ENCODE data around the gene DISP2.

DISP2 gene

DNA sequence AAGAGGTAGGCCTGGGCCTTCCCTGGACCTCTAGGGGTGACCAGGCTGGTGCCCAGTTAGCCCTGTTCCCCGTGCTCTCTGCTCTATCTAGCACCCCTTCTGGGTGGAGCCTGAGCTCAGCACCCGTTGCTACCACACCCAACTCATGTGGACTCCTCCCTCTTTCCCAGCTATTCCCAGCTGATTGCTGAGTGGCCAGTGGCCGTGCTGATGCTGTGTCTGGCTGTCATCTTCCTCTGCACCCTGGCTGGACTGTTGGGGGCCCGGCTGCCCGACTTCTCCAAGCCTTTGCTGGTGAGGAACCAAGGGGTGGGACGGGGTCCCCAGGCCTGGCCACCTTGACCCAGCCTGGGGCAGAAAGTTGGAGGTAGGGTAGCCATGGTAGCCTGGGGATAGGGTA, 6.2 kb downstream of the DISP2 start:
- H3K27ac ChIP-seq (ENCODE audit: insufficient read depth, low read depth, low read length, poor library complexity, severe bottlenecking), result no peak overlapping the region
- peaks cover 56% of the 10 kb centered on the region for H3K27me3 ChIP-seq (ENCODE audit: control insufficient read depth, insufficient read depth, low read length, poor library complexity, severe bottlenecking)
- H3K4me1 ChIP-seq (ENCODE audit: control insufficient read depth, insufficient read depth, low read length), result no peaks in the 10 kb centered on the region
- WGBS, 2 experiments, result 79 to 86% methylated on average over 6 of the region's 6 CpGs
- H3K36me3 ChIP-seq (ENCODE audit: control insufficient read depth, insufficient read depth, low read length), result no peaks in the 10 kb centered on the region
- H3K9me3 ChIP-seq (ENCODE audit: control insufficient read depth, low read length), result no peaks in the 10 kb centered on the region
- H3K4me3 ChIP-seq (ENCODE audit: insufficient read depth, low read depth, low read length), result no peak overlapping the region

DNA sequence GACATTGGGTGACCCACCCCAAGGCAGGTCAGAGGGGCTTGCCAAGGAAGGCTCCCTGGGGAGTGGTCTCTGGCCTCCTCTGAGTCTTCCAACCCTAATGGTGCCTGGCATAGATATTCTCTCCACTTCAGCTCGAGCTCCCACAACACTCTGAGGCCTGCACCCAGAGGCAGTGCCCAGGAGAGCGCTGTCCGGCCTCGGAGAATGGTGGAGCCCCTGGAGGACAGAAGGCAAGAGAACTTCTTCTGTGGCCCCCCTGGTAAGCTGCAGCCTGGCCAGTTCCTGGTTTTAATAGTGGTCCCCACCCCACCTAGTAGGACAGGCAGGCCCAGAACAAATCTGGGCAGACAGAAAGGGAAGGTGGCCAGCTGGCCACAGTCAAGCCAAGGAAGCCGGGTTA, 7.0 kb downstream of the DISP2 start:
- no peak overlapping the region for H3K4me3 ChIP-seq (ENCODE audit: insufficient read depth, low read depth, low read length)
- H3K27ac ChIP-seq (ENCODE audit: insufficient read depth, low read depth, low read length, poor library complexity, severe bottlenecking), result no peak overlapping the region
- H3K36me3 ChIP-seq (ENCODE audit: control insufficient read depth, insufficient read depth, low read length), result no peaks in the 10 kb centered on the region
- H3K27me3 ChIP-seq (ENCODE audit: control insufficient read depth, insufficient read depth, low read length, poor library complexity, severe bottlenecking), result peaks cover 56% of the 10 kb centered on the region
- 94% methylated on average over 5 of the region's 5 CpGs for WGBS, 2 experiments
- H3K9me3 ChIP-seq (ENCODE audit: control insufficient read depth, low read length), result no peaks in the 10 kb centered on the region
- no peaks in the 10 kb centered on the region for H3K4me1 ChIP-seq (ENCODE audit: control insufficient read depth, insufficient read depth, low read length)

DNA sequence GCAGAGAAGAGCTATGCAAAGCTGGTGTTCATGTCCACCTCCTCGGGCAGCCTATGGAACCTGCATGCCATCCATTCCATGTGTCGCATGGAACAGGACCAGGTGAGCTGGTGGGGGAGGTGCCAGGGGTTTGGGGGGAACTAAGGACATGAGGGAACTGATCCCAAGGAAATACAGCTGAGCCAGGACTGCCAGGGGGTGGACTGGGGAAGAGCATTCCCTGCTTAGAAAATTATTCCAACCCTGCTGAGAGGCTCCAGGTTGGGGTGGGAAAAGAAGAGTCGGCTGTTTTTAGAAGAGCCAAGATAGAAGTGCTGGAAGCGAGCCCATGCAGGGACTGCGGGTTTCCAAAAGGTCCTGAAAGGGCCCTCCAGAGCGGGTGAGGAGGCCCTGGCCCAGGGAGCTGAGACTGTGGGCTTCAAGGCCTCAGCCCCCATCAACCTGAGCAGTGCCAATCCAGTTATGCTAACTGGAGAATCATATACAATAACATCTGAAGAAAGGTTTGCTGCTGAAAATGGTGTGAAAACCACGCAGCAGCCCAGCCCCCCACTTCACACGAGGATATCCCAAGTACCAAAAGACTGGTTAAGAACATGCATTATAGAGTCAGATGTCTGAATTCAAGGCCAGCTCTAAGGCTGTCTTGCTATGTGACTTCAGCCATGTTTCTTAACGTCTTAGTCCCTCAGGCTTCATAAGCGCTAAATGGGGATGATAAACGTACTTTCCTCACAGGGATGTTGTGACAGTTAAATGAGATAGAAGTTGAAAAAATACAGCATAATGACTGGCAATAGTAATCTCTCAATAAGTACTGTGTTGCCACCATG, 7.8 kb downstream of the DISP2 start:
- Histone ChIP-seq H3K27ac (ENCODE audit: insufficient read depth, low read depth, low read length, poor library complexity, severe bottlenecking) (no peak overlapping the region), H3K4me3 (ENCODE audit: insufficient read depth, low read depth, low read length) (no peak overlapping the region), H3K36me3 (ENCODE audit: control insufficient read depth, insufficient read depth, low read length) (no peaks in the 10 kb centered on the region), H3K4me1 (ENCODE audit: control insufficient read depth, insufficient read depth, low read length) (no peaks in the 10 kb centered on the region), H3K9me3 (ENCODE audit: control insufficient read depth, low read length) (no peaks in the 10 kb centered on the region), H3K27me3 (ENCODE audit: control insufficient read depth, insufficient read depth, low read length, poor library complexity, severe bottlenecking) (peaks cover 50% of the 10 kb centered on the region)
- WGBS, 2 experiments, result 88 to 91% methylated on average over 11 of the region's 11 CpGs

DNA sequence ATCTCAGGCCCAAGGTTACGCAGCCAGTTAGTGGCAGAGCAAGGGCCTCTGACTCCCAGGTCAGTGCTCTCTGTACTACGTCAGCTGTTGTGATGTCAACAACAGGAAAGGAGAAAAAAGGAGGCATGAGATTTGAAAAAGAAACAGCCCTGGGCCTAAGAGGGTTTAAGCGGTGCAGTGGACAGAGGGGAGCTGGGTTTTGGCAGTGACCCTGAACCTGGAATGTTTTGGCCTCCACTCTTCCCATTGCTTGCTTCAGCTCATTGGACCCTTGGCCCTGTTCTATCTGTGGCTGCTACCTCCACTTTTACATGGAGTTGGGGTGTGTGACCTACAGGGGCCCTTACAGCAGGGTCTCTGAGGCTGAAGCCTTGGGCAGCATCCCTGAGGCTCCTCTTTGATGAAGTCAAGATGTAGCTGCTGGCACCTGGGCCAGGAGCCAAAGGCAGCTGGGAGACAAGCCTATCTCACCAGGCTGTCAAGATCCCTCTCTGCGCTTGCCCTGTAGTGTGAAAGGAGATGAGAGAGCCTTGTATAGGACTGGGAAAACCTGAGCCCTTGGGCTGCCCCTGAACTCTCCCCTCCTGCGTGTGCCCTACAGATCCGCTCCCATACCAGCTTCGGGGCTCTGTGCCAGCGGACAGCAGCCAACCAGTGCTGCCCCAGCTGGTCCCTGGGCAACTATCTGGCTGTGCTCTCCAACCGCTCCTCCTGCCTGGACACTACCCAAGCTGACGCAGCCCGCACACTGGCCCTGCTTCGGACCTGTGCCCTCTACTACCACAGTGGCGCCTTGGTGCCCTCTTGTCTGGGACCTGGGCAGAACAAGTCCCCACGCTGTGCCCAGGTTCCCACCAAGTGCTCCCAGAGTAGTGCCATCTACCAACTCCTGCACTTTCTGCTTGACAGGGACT, 8.7 kb downstream of the DISP2 start:
- Histone ChIP-seq H3K4me1 (ENCODE audit: control insufficient read depth, insufficient read depth, low read length) (no peaks in the 10 kb centered on the region), H3K4me3 (ENCODE audit: insufficient read depth, low read depth, low read length) (no peak overlapping the region), H3K27ac (ENCODE audit: insufficient read depth, low read depth, low read length, poor library complexity, severe bottlenecking) (no peak overlapping the region), H3K27me3 (ENCODE audit: control insufficient read depth, insufficient read depth, low read length, poor library complexity, severe bottlenecking) (peaks cover 46% of the 10 kb centered on the region), H3K9me3 (ENCODE audit: control insufficient read depth, low read length) (no peaks in the 10 kb centered on the region), H3K36me3 (ENCODE audit: control insufficient read depth, insufficient read depth, low read length) (no peaks in the 10 kb centered on the region)
- WGBS, 2 experiments, result 95% methylated on average over 14 of the region's 14 CpGs

- Histone ChIP-seq H3K36me3 (ENCODE audit: control insufficient read depth, insufficient read depth, low read length) (no peaks in the 10 kb centered on the region), H3K9me3 (ENCODE audit: control insufficient read depth, low read length) (no peaks in the 10 kb centered on the region), H3K27me3 (ENCODE audit: control insufficient read depth, insufficient read depth, low read length, poor library complexity, severe bottlenecking) (peaks cover 46% of the 10 kb centered on the region), H3K27ac (ENCODE audit: insufficient read depth, low read depth, low read length, poor library complexity, severe bottlenecking) (no peak overlapping the region), H3K4me3 (ENCODE audit: insufficient read depth, low read depth, low read length) (no peak overlapping the region), H3K4me1 (ENCODE audit: control insufficient read depth, insufficient read depth, low read length) (no peaks in the 10 kb centered on the region)
- WGBS, 2 experiments, result 88 to 91% methylated on average over 5 of the region's 5 CpGs
These were observed 9.3 kb downstream of the DISP2 start for GRCh38 chr15:40367371-40367685.

DNA sequence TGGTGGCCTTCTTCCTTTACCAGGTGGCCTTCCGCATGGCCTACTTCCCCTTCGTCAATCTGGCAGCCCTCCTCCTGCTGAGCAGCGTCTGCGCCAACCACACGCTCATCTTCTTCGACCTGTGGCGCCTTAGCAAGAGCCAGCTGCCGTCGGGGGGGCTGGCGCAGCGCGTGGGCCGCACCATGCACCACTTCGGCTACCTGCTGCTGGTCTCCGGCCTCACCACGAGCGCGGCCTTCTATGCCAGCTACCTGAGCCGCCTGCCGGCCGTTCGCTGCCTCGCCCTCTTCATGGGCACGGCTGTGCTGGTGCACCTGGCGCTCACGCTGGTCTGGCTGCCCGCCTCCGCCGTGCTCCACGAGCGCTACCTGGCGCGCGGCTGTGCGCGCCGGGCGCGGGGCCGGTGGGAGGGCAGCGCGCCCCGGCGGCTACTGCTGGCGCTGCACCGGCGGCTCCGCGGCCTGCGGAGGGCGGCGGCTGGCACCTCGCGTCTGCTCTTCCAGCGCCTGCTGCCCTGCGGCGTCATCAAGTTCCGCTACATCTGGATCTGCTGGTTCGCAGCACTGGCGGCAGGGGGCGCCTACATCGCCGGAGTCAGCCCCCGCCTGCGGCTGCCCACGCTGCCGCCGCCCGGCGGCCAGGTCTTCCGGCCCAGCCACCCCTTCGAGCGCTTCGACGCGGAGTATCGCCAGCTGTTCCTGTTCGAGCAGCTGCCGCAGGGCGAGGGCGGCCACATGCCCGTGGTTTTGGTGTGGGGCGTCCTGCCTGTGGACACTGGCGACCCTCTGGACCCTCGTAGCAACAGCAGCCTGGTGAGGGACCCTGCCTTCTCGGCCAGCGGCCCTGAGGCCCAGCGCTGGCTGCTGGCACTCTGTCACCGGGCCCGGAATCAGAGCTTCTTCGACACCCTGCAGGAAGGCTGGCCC, 9.9 kb downstream of the DISP2 start:
- WGBS, 2 experiments, result 26 to 27% methylated on average over 91 of the region's 91 CpGs
- no peak overlapping the region for H3K27ac ChIP-seq (ENCODE audit: insufficient read depth, low read depth, low read length, poor library complexity, severe bottlenecking)
- no peaks in the 10 kb centered on the region for H3K9me3 ChIP-seq (ENCODE audit: control insufficient read depth, low read length)
- no peaks in the 10 kb centered on the region for H3K36me3 ChIP-seq (ENCODE audit: control insufficient read depth, insufficient read depth, low read length)
- H3K27me3 ChIP-seq (ENCODE audit: control insufficient read depth, insufficient read depth, low read length, poor library complexity, severe bottlenecking), result peaks cover 46% of the 10 kb centered on the region
- no peaks in the 10 kb centered on the region for H3K4me1 ChIP-seq (ENCODE audit: control insufficient read depth, insufficient read depth, low read length)
- peak overlapping the region; percentile 17 for H3K4me3 ChIP-seq (ENCODE audit: insufficient read depth, low read depth, low read length)

DNA sequence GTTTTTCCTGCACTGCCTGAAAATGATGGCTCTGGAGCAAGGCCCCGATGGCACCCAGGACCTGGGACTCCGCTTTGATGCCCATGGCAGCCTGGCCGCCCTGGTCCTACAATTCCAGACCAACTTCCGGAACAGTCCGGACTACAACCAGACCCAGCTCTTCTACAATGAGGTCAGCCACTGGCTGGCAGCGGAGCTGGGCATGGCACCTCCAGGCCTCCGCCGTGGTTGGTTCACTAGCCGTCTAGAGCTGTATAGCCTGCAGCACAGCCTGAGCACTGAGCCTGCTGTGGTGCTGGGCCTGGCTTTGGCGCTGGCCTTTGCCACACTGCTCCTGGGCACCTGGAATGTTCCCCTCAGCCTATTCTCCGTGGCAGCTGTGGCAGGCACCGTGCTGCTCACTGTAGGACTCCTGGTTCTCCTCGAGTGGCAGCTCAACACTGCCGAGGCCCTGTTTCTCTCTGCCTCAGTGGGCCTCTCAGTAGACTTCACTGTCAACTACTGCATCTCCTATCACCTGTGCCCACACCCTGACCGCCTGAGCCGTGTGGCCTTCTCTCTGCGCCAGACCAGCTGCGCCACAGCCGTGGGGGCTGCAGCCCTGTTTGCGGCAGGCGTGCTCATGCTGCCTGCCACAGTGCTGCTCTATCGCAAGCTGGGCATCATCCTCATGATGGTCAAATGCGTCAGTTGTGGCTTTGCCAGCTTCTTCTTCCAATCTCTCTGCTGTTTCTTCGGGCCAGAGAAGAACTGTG, 10.9 kb downstream of the DISP2 start:
- no peak overlapping the region for H3K27ac ChIP-seq (ENCODE audit: insufficient read depth, low read depth, low read length, poor library complexity, severe bottlenecking)
- WGBS, 2 experiments, result 95% methylated on average over 24 of the region's 24 CpGs
- H3K4me3 ChIP-seq (ENCODE audit: insufficient read depth, low read depth, low read length), result no peak overlapping the region
- H3K36me3 ChIP-seq (ENCODE audit: control insufficient read depth, insufficient read depth, low read length), result no peaks in the 10 kb centered on the region
- H3K4me1 ChIP-seq (ENCODE audit: control insufficient read depth, insufficient read depth, low read length), result no peaks in the 10 kb centered on the region
- peaks cover 46% of the 10 kb centered on the region for H3K27me3 ChIP-seq (ENCODE audit: control insufficient read depth, insufficient read depth, low read length, poor library complexity, severe bottlenecking)
- H3K9me3 ChIP-seq (ENCODE audit: control insufficient read depth, low read length), result no peaks in the 10 kb centered on the region

GRCh38 chr15:40369474-40369869, 11.5 kb downstream of the DISP2 start:
- no peak overlapping the region for H3K27ac ChIP-seq (ENCODE audit: insufficient read depth, low read depth, low read length, poor library complexity, severe bottlenecking)
- no peaks in the 10 kb centered on the region for H3K9me3 ChIP-seq (ENCODE audit: control insufficient read depth, low read length)
- H3K36me3 ChIP-seq (ENCODE audit: control insufficient read depth, insufficient read depth, low read length), result no peaks in the 10 kb centered on the region
- no peaks in the 10 kb centered on the region for H3K4me1 ChIP-seq (ENCODE audit: control insufficient read depth, insufficient read depth, low read length)
- WGBS, 2 experiments, result 92 to 95% methylated on average over 10 of the region's 10 CpGs
- H3K27me3 ChIP-seq (ENCODE audit: control insufficient read depth, insufficient read depth, low read length, poor library complexity, severe bottlenecking), result peaks cover 46% of the 10 kb centered on the region
- no peak overlapping the region for H3K4me3 ChIP-seq (ENCODE audit: insufficient read depth, low read depth, low read length)

GRCh38 chr15:40369971-40370370, 12.0 kb downstream of the DISP2 start:
- Histone ChIP-seq H3K27ac (ENCODE audit: insufficient read depth, low read depth, low read length, poor library complexity, severe bottlenecking) (no peak overlapping the region), H3K4me3 (ENCODE audit: insufficient read depth, low read depth, low read length) (no peak overlapping the region), H3K9me3 (ENCODE audit: control insufficient read depth, low read length) (no peaks in the 10 kb centered on the region), H3K27me3 (ENCODE audit: control insufficient read depth, insufficient read depth, low read length, poor library complexity, severe bottlenecking) (peaks cover 44% of the 10 kb centered on the region), H3K36me3 (ENCODE audit: control insufficient read depth, insufficient read depth, low read length) (no peaks in the 10 kb centered on the region), H3K4me1 (ENCODE audit: control insufficient read depth, insufficient read depth, low read length) (no peaks in the 10 kb centered on the region)
- 93 to 94% methylated on average over 13 of the region's 13 CpGs for WGBS, 2 experiments

All from ectodermal cell (in vitro differentiated cells).